OCI-LY3 (cell line): ENCODE data around the gene FGD3.

ENCODE experiments used
- H2AFZ ChIP-seq: fragments of 200-600, 300-600 bp; shearing (Covaris generic); 2 replicates; pipeline ENCODE4 v1.6.0; 2014; ENCODE audit warnings: antibody characterized with exemption, low read depth, low read length
- H3K27ac ChIP-seq: fragments of 200-600, 300-600 bp; sonication (generic); 2 replicates; pipeline ENCODE4 v1.5.1; 2014; ENCODE audit warnings: mild to moderate bottlenecking, low read length, moderate library complexity, mixed read lengths
- H3K27me3 ChIP-seq: fragments of 200-600, 300-600 bp; sonication (generic); 2 replicates; pipeline ENCODE4 v1.6.1; 2014; ENCODE audit warnings: low read depth, low read length, mixed read lengths
- H3K36me3 ChIP-seq: fragments of 200-600, 300-600 bp; sonication (generic); replicated peaks from 2 replicates; pipeline ENCODE3; 2014; ENCODE audit warnings: low read depth, low read length, mixed read lengths
- H3K4me1 ChIP-seq: fragments of 300-600, 200-600 bp; sonication (generic); 2 replicates; pipeline ENCODE4 v1.6.1; 2014; ENCODE audit warnings: low read length, mixed read lengths
- H3K4me2 ChIP-seq: fragments of 200-600, 300-600 bp; sonication (generic); 2 replicates; pipeline ENCODE4 v1.6.1; 2014; ENCODE audit warnings: low read length, mixed read lengths
- H3K4me3 ChIP-seq: fragments of 300-600, 200-600 bp; sonication (generic); 2 replicates; pipeline ENCODE4 v1.5.1; 2014; ENCODE audit warnings: antibody characterized with exemption, mild to moderate bottlenecking, low read length, moderate library complexity
- H3K79me2 ChIP-seq: fragments of 300-600, 200-600 bp; shearing (Covaris generic); 2 replicates; pipeline ENCODE4 v1.6.1; 2014; ENCODE audit warnings: mild to moderate bottlenecking, low read length, mixed read lengths
- H3K9ac ChIP-seq: fragments of 300-600, 200-600 bp; shearing (Covaris generic); 2 replicates; pipeline ENCODE4 v1.6.0; 2014; ENCODE audit warnings: mild to moderate bottlenecking, low read length, moderate library complexity
- H3K9me3 ChIP-seq: fragments of 200-600, 300-600 bp; shearing (Covaris generic); 2 replicates; pipeline ENCODE4 v1.6.1; 2014; ENCODE audit warnings: low read length, mixed read lengths; ENCODE audit not compliant: insufficient read depth
- H4K20me1 ChIP-seq: fragments of 200-600, 300-600 bp; sonication (generic); 2 replicates; pipeline ENCODE4 v1.6.1; 2016; ENCODE audit warnings: low read length, mixed read lengths; ENCODE audit not compliant: insufficient read depth
- CTCF ChIP-seq: fragments of 200-600, 300-600 bp; sonication (generic); IDR thresholded peaks from 2 replicates; pipeline ENCODE4 v1.5.1; 2014; ENCODE audit warnings: antibody characterized with exemption, low read length, low read depth
- EZH2phosphoT487 ChIP-seq: fragments of 200-600 bp; shearing (Covaris generic); IDR thresholded peaks from 2 replicates; pipeline ENCODE4 v1.6.1; 2018; ENCODE audit warnings: antibody characterized with exemption, mixed run types, low read depth

The FGD3 gene

GRCh38 chr9:93017621-93018020, 70.3 kb downstream of the FGD3 start:
- Histone ChIP-seq H3K79me2 (no peaks in the 10 kb centered on the region), H3K36me3 (no peaks in the 10 kb centered on the region), H3K4me2 (no peak overlapping the region), H2AFZ (no peak overlapping the region), H3K27me3 (no peaks in the 10 kb centered on the region), H3K27ac (no peak overlapping the region), H3K9me3 (no peaks in the 10 kb centered on the region), H4K20me1 (no peaks in the 10 kb centered on the region), H3K4me3 (no peak overlapping the region), H3K9ac (no peak overlapping the region), H3K4me1 (no peaks in the 10 kb centered on the region)
- TF ChIP-seq EZH2phosphoT487 (no peak), CTCF (no peak)

GRCh38 chr9:93020151-93020550, 72.8 kb downstream of the FGD3 start:
- no peaks in the 10 kb centered on the region for H3K9me3 ChIP-seq
- H4K20me1 ChIP-seq: no peaks in the 10 kb centered on the region
- no peak overlapping the region for H3K9ac ChIP-seq
- no peaks in the 10 kb centered on the region for H3K36me3 ChIP-seq
- TF ChIP-seq CTCF: no peak
- no peak for TF ChIP-seq EZH2phosphoT487
- no peak overlapping the region for H3K4me3 ChIP-seq
- H2AFZ ChIP-seq: no peak overlapping the region
- H3K79me2 ChIP-seq: no peaks in the 10 kb centered on the region
- H3K27ac ChIP-seq: no peak overlapping the region
- H3K4me1 ChIP-seq: no peaks in the 10 kb centered on the region
- no peaks in the 10 kb centered on the region for H3K27me3 ChIP-seq
- no peak overlapping the region for H3K4me2 ChIP-seq

- no peaks in the 10 kb centered on the region for H4K20me1 ChIP-seq
- no peak for TF ChIP-seq EZH2phosphoT487
- TF ChIP-seq CTCF: no peak
- no peaks in the 10 kb centered on the region for H3K9me3 ChIP-seq
- no peaks in the 10 kb centered on the region for H3K27me3 ChIP-seq
- no peak overlapping the region for H3K4me3 ChIP-seq
- H3K27ac ChIP-seq: no peak overlapping the region
- H3K36me3 ChIP-seq: no peaks in the 10 kb centered on the region
- no peaks in the 10 kb centered on the region for H3K79me2 ChIP-seq
- H2AFZ ChIP-seq: no peak overlapping the region
- H3K9ac ChIP-seq: no peak overlapping the region
- no peak overlapping the region for H3K4me2 ChIP-seq
- no peaks in the 10 kb centered on the region for H3K4me1 ChIP-seq
These were observed 73.7 kb downstream of the FGD3 start for GRCh38 chr9:93020771-93021670.

- Histone ChIP-seq H3K9me3 (no peaks in the 10 kb centered on the region), H3K4me1 (no peaks in the 10 kb centered on the region), H3K36me3 (no peaks in the 10 kb centered on the region), H3K79me2 (no peaks in the 10 kb centered on the region), H3K27ac (no peak overlapping the region), H3K27me3 (no peaks in the 10 kb centered on the region), H3K4me3 (no peak overlapping the region), H3K9ac (no peak overlapping the region), H3K4me2 (no peak overlapping the region), H4K20me1 (no peaks in the 10 kb centered on the region), H2AFZ (no peak overlapping the region)
- no peak for TF ChIP-seq CTCF
- TF ChIP-seq EZH2phosphoT487: no peak
These were observed 74.7 kb downstream of the FGD3 start for GRCh38 chr9:93022066-93022465.
